Activated CD4-positive, alpha-beta memory T cell treated with anti-CD3 and anti-CD28 coated beads for 36 hours (primary cell): ENCODE results near the gene PDS5B. TPM values are rescaled to one million over a fixed set of nuclear protein-coding genes. Genes with fewer than 3 reads are reported as not detected.

Experiments
- CTCF ChIA-PET: fragments of 350-600 bp; sonication (Branson Sonifier 250); formaldehyde crosslinking; loops from one replicate; lab custom pipeline; 2021; ENCODE audit warnings: antibody characterized with exemption, inconsistent platforms; lab: Charles Lee
- POLR2A ChIA-PET: fragments of 350-600 bp; sonication (Branson Sonifier 250); formaldehyde crosslinking; loops from one replicate; lab custom pipeline; 2021; ENCODE audit warnings: antibody characterized with exemption; lab: Charles Lee
- DNase-seq: peaks from one replicate; pipeline ENCODE4 v3.0.0-alpha.2; 2020
- H3K27ac Mint-ChIP-seq: one replicate; pipeline ENCODE4 v1.8.0; 2021; ENCODE audit warnings: mixed read lengths
- H3K27me3 Mint-ChIP-seq: one replicate; pipeline ENCODE4 v1.8.0; 2021; ENCODE audit warnings: mixed read lengths
- H3K36me3 Mint-ChIP-seq: one replicate; pipeline ENCODE4 v1.8.0; 2021; ENCODE audit warnings: mixed read lengths
- H3K4me1 Mint-ChIP-seq: one replicate; pipeline ENCODE4 v1.8.0; 2021; ENCODE audit warnings: low read depth, mixed read lengths
- H3K4me3 Mint-ChIP-seq: one replicate; pipeline ENCODE4 v1.8.0; 2021; ENCODE audit warnings: mild to moderate bottlenecking, mixed read lengths
- H3K9me3 Mint-ChIP-seq: one replicate; pipeline ENCODE4 v1.8.0; 2021; ENCODE audit warnings: mixed read lengths
- intact Hi-C: fragments of 100-400 bp; cut with micrococcal nuclease; formaldehyde crosslinking; loops from one replicate; pipeline ENCODE4 v1.15.1; 2023
- total RNA-seq, 2 experiments: library from RNA; stranded (reverse); gene quantifications; one replicate each; pipeline ENCODE4 v1.2.3, GENCODE V29; 2021

The PDS5B gene
- total RNA-seq, 2 experiments from 2014 or later, result 59.4 to 61.7 TPM

DNA sequence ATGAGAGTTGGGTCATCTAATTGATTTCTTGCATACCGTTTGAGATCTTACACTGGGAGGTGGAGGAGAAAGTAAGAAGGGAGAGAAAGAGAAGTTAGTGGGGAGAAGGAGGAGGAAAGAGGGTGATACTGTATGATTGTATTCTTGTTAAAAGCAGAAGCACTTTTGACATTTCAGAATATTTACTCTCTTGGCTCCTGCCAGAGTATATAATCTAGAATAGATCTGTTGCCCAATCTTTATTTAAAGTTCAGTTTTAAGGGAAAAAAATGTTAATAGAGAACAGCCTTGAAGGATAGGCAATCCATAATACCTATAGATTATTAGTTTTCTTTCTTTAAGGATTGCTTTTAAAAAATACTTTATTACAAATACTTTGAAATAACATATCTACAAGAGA lies 41.5 kb downstream of the PDS5B start:
- CTCF ChIA-PET, result interaction anchor here (0.6 to 3.2 kb wide), 2 partner anchors 12 to 23 kb away, joined by 3 to 15 read pairs; no protein-coding TSS in a partner anchor
- no peak overlapping the region for H3K27ac Mint-ChIP-seq
- intact Hi-C loops, result no loop called here
- peaks cover 11% of the 10 kb centered on the region for H3K36me3 Mint-ChIP-seq
- peaks cover 47% of the 10 kb centered on the region for H3K4me1 Mint-ChIP-seq
- no peak overlapping the region for H3K4me3 Mint-ChIP-seq
- DNase-seq, result no peak
- H3K9me3 Mint-ChIP-seq, result peaks cover 7% of the 10 kb centered on the region
- no peaks in the 10 kb centered on the region for H3K27me3 Mint-ChIP-seq
- POLR2A ChIA-PET, result no interaction called here

- Mint-ChIP-seq H3K4me1 (peaks cover 39% of the 10 kb centered on the region), H3K36me3 (peaks cover 6% of the 10 kb centered on the region), H3K4me3 (no peak overlapping the region), H3K9me3 (no peaks in the 10 kb centered on the region), H3K27ac (no peak overlapping the region), H3K27me3 (no peaks in the 10 kb centered on the region)
- intact Hi-C loops, result no loop called here
- ChIA-PET POLR2A (no interaction called here), CTCF (interaction anchor here (1.5 kb wide), 1 partner anchor 21 kb away, joined by 9 read pairs; no protein-coding TSS in a partner anchor)
- DNase-seq, result no peak
Measured at GRCh38 chr13:32629313-32629712, 43.1 kb downstream of the PDS5B start.

DNA sequence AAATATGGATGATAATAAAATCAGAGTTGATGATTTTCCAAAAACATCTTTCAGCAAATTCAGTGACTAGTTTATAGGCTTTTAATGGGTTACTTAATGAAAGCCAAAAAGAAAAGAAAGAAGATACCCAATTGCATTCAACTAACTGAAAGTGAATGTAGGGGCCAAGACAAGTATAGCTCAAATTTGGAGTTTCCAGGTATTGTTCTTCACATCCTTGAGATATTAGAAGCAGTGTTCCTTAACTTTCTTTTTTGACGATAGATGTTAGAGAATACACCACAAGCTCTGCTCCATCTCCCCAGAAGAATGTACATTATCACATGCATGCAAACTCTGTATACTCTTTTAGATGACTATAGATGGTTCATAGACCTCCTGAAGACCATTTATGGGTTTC lies 43.6 kb downstream of the PDS5B start:
- intact Hi-C loops, result no loop called here
- H3K27ac Mint-ChIP-seq, result no peak overlapping the region
- peaks cover 6% of the 10 kb centered on the region for H3K36me3 Mint-ChIP-seq
- H3K4me3 Mint-ChIP-seq, result no peak overlapping the region
- POLR2A ChIA-PET, result no interaction called here
- no peak for DNase-seq
- CTCF ChIA-PET, result interaction anchor here (1.5 kb wide), 1 partner anchor 21 kb away, joined by 9 read pairs; no protein-coding TSS in a partner anchor
- peaks cover 34% of the 10 kb centered on the region for H3K4me1 Mint-ChIP-seq
- no peaks in the 10 kb centered on the region for H3K9me3 Mint-ChIP-seq
- no peaks in the 10 kb centered on the region for H3K27me3 Mint-ChIP-seq

DNA sequence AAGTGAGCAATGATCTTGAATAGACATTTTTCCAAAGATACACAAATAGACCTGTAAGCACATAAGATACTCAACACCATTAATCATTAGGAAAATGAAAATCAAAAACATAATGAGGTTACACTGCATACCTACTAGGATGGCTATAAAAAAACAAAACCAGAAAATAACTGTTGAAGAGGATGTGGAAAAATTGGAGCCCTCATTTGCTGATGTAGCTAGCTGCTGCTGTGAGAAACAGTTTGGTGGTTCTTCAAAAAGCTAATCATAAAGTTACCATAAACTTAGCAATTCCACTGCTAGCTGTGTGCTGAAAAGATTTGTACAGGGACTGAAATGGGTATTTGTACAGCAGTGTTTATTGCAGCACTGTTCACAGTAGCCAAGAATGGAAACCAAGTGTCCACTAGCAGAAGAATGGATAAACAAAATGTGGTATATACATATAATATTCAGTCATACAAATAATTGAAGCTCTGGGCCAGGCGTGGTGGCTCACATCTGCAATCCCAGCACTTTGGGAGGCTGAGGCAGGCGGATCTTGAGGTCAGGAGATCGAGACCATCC lies 46.2 kb downstream of the PDS5B start:
- Mint-ChIP-seq H3K27ac (no peak overlapping the region), H3K4me1 (peaks cover 19% of the 10 kb centered on the region), H3K36me3 (peaks cover 4% of the 10 kb centered on the region), H3K27me3 (no peaks in the 10 kb centered on the region), H3K4me3 (no peak overlapping the region), H3K9me3 (no peaks in the 10 kb centered on the region)
- CTCF ChIA-PET, result interaction anchor here (0.6 to 1.9 kb wide), 3 partner anchors 9 to 47 kb away, joined by 3 to 6 read pairs (median 3); no protein-coding TSS in a partner anchor
- POLR2A ChIA-PET, result no interaction called here
- intact Hi-C loops, result no loop called here
- no peak for DNase-seq

DNA sequence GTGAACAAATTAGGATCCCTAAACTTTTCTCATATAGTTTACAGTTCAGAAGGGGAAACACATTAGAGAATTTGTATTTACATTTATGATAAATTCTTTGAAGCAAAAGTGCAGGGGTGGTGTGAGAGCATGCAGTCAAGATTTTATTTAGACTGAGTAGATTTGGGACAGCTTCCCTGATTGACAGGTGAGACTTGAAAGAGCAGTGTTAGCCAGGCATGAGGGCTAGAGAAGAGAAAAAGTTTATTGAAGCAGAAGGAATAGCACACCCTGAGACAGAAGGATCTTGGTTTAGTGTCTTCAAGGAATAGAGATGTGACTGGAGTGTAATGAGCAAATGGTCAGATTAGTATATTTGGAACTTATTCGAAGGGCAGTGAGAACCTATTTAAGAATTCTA lies 50.5 kb downstream of the PDS5B start:
- peaks cover 27% of the 10 kb centered on the region for H3K4me1 Mint-ChIP-seq
- no peak overlapping the region for H3K27ac Mint-ChIP-seq
- no peak overlapping the region for H3K4me3 Mint-ChIP-seq
- no peaks in the 10 kb centered on the region for H3K36me3 Mint-ChIP-seq
- ChIA-PET CTCF (interaction anchor here (1.2 to 3.7 kb wide), 5 partner anchors 9 to 51 kb away, joined by 6 to 22 read pairs (median 8); partner anchors contain the start of gene PDS5B), POLR2A (no interaction called here)
- no peaks in the 10 kb centered on the region for H3K27me3 Mint-ChIP-seq
- H3K9me3 Mint-ChIP-seq, result no peaks in the 10 kb centered on the region
- no peak for DNase-seq
- intact Hi-C loops, result no loop called here

GRCh38 chr13:32638739-32639138 lies 52.5 kb downstream of the PDS5B start:
- DNase-seq, result peak; percentile 66

GRCh38 chr13:32639502-32640105 lies 53.4 kb downstream of the PDS5B start:
- ChIA-PET CTCF (interaction anchor here (0.6 to 4.7 kb wide), 24 partner anchors 12 to 394 kb away, joined by 3 to 64 read pairs (median 4); partner anchors contain the start of genes N4BP2L2 and PDS5B), POLR2A (interaction anchor here (1.0 to 1.2 kb wide), 2 partner anchors 11 to 53 kb away, joined by 3 to 5 read pairs; partner anchors contain the start of gene PDS5B)
- peaks cover 41% of the 10 kb centered on the region for H3K4me1 Mint-ChIP-seq
- H3K4me3 Mint-ChIP-seq, result no peak overlapping the region
- no peaks in the 10 kb centered on the region for H3K9me3 Mint-ChIP-seq
- DNase-seq, result peak; percentile 56
- no peaks in the 10 kb centered on the region for H3K27me3 Mint-ChIP-seq
- no peak overlapping the region for H3K27ac Mint-ChIP-seq
- intact Hi-C loops, result loop anchor here (1.0 to 10.0 kb wide), 5 partner anchors 53 to 975 kb away; partner anchors contain the start of genes BRCA2, N4BP2L2, PDS5B and ZAR1L
- H3K36me3 Mint-ChIP-seq, result no peaks in the 10 kb centered on the region

More at GRCh38 chr13:32638739-32639138, 52.5 kb downstream of the PDS5B start:
- H3K27ac Mint-ChIP-seq, result no peak overlapping the region
- H3K9me3 Mint-ChIP-seq, result no peaks in the 10 kb centered on the region
- intact Hi-C loops, result loop anchor here (1.0 kb wide), 3 partner anchors 15 to 100 kb away; partner anchors contain the start of genes N4BP2L2 and PDS5B
- H3K36me3 Mint-ChIP-seq, result no peaks in the 10 kb centered on the region
- POLR2A ChIA-PET, result no interaction called here
- no peak overlapping the region for H3K4me3 Mint-ChIP-seq
- peaks cover 38% of the 10 kb centered on the region for H3K4me1 Mint-ChIP-seq
- CTCF ChIA-PET, result interaction anchor here (2.9 to 3.7 kb wide), 2 partner anchors 12 to 51 kb away, joined by 13 to 22 read pairs; no protein-coding TSS in a partner anchor
- no peaks in the 10 kb centered on the region for H3K27me3 Mint-ChIP-seq

DNA sequence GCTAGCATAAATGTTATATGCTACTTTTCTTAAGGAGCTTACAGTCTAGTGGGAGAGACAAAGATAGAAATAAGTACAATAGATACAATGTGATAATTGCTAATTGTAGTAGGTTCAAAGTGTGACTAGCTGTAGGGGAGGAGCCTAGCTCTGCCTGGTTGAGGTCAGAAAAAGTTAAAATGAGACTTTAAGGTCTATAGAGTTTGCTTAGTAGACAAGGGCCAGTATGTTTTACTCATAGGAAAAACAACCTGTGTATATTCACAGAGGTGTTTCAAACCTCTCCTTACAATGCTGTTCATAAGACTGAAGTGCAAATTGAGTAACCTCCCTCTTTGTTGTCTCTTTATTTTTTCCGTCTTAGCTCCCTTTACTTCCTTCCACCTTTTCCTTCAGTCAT lies 56.1 kb downstream of the PDS5B start:
- DNase-seq, result no peak
- intact Hi-C loops, result loop anchor here (1.0 to 10.0 kb wide), 4 partner anchors 8 to 972 kb away; partner anchors contain the start of genes BRCA2 and ZAR1L
- Mint-ChIP-seq H3K4me3 (no peak overlapping the region), H3K9me3 (no peaks in the 10 kb centered on the region), H3K4me1 (peaks cover 62% of the 10 kb centered on the region), H3K27me3 (no peaks in the 10 kb centered on the region), H3K36me3 (no peaks in the 10 kb centered on the region), H3K27ac (peak overlapping the region; percentile 71)
- ChIA-PET POLR2A (interaction anchor here (0.9 to 1.3 kb wide), 2 partner anchors 8 to 55 kb away, joined by 3 to 5 read pairs; no protein-coding TSS in a partner anchor), CTCF (interaction anchor here (0.6 to 4.7 kb wide), 10 partner anchors 9 to 733 kb away, joined by 3 to 64 read pairs (median 4); partner anchors contain the start of gene PDS5B)

GRCh38 chr13:32642858-32643257 lies 56.6 kb downstream of the PDS5B start:
- H3K9me3 Mint-ChIP-seq, result no peaks in the 10 kb centered on the region
- DNase-seq, result no peak
- H3K27me3 Mint-ChIP-seq, result no peaks in the 10 kb centered on the region
- POLR2A ChIA-PET, result no interaction called here
- no peak overlapping the region for H3K4me3 Mint-ChIP-seq
- peak overlapping the region; percentile 71 for H3K27ac Mint-ChIP-seq
- peaks cover 66% of the 10 kb centered on the region for H3K4me1 Mint-ChIP-seq
- CTCF ChIA-PET, result interaction anchor here (0.6 to 4.7 kb wide), 6 partner anchors 8 to 177 kb away, joined by 3 to 64 read pairs (median 10); partner anchors contain the start of gene PDS5B
- H3K36me3 Mint-ChIP-seq, result no peaks in the 10 kb centered on the region
- intact Hi-C loops, result loop anchor here (1.0 to 10.0 kb wide), 4 partner anchors 7 to 972 kb away; partner anchors contain the start of genes BRCA2 and ZAR1L

- peak; percentile 73 for DNase-seq
- Mint-ChIP-seq H3K4me3 (peak overlapping the region; percentile 22), H3K36me3 (no peaks in the 10 kb centered on the region), H3K27me3 (no peaks in the 10 kb centered on the region), H3K27ac (peak overlapping the region; percentile 59), H3K9me3 (no peaks in the 10 kb centered on the region), H3K4me1 (peaks cover 75% of the 10 kb centered on the region)
- intact Hi-C loops, result loop anchor here (5.0 to 10.0 kb wide), 3 partner anchors 331 to 969 kb away; partner anchors contain the start of genes BRCA2, KL and ZAR1L
- CTCF ChIA-PET, result interaction anchor here (0.7 to 3.0 kb wide), 6 partner anchors 9 to 64 kb away, joined by 3 to 18 read pairs (median 6); partner anchors contain the start of gene PDS5B
- POLR2A ChIA-PET, result interaction anchor here (1.4 kb wide), 1 partner anchor 58 kb away, joined by 3 read pairs; no protein-coding TSS in a partner anchor
Measured at GRCh38 chr13:32645854-32646253, 59.6 kb downstream of the PDS5B start.

DNA sequence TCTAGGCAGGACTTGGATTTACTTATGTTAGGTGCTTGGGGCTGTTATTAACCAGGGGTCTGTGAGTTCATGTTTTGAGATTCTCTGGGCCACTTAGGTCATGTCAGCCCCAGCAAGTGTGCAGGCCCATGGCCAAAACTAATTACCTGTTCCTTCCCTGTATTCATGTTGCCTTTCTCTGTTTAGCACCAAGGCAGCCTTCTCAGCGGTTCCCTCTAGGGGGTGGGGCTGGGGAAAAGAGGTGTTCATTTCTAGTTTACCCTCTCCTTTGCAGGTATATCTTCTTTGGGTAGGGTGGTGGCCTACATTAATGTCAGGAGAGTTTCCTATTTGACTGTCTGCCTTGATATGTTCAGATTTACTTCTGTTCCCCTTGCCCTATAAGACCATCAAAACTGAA lies 61.7 kb downstream of the PDS5B start:
- peaks cover 4% of the 10 kb centered on the region for H3K36me3 Mint-ChIP-seq
- no peak overlapping the region for H3K27ac Mint-ChIP-seq
- no peak overlapping the region for H3K4me3 Mint-ChIP-seq
- intact Hi-C loops, result loop anchor here (5.0 to 10.0 kb wide), 3 partner anchors 333 to 967 kb away; partner anchors contain the start of genes BRCA2, KL and ZAR1L
- ChIA-PET POLR2A (interaction anchor here (1.3 kb wide), 1 partner anchor 62 kb away, joined by 3 read pairs; the partner anchor contains the start of gene PDS5B), CTCF (interaction anchor here (0.6 to 3.0 kb wide), 4 partner anchors 62 to 895 kb away, joined by 3 to 18 read pairs (median 4); partner anchors contain the start of gene PDS5B)
- H3K9me3 Mint-ChIP-seq, result no peaks in the 10 kb centered on the region
- no peaks in the 10 kb centered on the region for H3K27me3 Mint-ChIP-seq
- peaks cover 63% of the 10 kb centered on the region for H3K4me1 Mint-ChIP-seq
- peak; percentile 17 for DNase-seq
